PC-9 (cell line): ENCODE measurements around the gene CCDC174.

ENCODE experiments used
- EZH2 ChIP-seq: fragments of 200-600 bp; sonication (generic); IDR thresholded peaks from 2 replicates; pipeline ENCODE4 v1.8.0; 2017; ENCODE audit warnings: antibody characterized with exemption, low read depth
- TF ChIP-seq, protein P1 (sequence below): fragments of 200-600 bp; sonication (generic); conservative IDR thresholded peaks from 2 replicates; pipeline ENCODE4 v1.6.1; 2017; ENCODE audit warnings: mixed run types, antibody characterized with exemption, mild to moderate bottlenecking, moderate library complexity

DNA sequence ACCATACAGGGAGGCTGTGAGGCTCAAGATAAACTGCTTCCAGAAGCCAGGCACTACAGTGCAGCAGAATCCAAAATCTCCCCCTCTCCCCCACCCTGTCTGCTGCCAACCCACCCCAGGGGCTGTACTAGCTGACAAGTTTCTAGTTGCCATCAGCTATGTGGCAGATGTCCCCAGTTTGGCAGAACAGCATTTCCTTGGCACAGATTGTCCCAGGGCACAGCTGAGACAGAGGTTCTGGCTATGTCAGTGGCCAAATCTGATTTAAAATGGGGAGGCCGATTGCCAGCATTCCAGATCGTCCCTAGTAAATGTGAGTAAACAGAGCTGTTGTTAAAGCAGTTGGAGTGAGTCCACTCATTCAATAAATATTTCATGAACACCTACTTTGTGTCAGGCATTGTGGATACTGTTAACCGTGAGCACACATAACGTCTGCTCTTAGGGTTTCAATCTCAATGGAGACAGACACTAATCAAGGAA lies 28.0 kb upstream of the CCDC174 start:
- TF ChIP-seq, protein P1, sequence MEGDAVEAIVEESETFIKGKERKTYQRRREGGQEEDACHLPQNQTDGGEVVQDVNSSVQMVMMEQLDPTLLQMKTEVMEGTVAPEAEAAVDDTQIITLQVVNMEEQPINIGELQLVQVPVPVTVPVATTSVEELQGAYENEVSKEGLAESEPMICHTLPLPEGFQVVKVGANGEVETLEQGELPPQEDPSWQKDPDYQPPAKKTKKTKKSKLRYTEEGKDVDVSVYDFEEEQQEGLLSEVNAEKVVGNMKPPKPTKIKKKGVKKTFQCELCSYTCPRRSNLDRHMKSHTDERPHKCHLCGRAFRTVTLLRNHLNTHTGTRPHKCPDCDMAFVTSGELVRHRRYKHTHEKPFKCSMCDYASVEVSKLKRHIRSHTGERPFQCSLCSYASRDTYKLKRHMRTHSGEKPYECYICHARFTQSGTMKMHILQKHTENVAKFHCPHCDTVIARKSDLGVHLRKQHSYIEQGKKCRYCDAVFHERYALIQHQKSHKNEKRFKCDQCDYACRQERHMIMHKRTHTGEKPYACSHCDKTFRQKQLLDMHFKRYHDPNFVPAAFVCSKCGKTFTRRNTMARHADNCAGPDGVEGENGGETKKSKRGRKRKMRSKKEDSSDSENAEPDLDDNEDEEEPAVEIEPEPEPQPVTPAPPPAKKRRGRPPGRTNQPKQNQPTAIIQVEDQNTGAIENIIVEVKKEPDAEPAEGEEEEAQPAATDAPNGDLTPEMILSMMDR, result no peak
- TF ChIP-seq EZH2, result no peak
